ENCODE data around the gene RBMS2. TPM values are rescaled to one million over a fixed set of nuclear protein-coding genes. Genes with fewer than 3 reads are reported as not detected.
A peak's percentile ranks its signal among the peaks of the same experiment; 100 is the strongest.

RBMS2 gene
- total RNA-seq, 1 donor from 2014 or later, result 111 TPM

- H3K4me3 ChIP-seq (ENCODE audit: insufficient read depth, low read depth, low read length), result peak overlapping the region; percentile 90
- Mint-ChIP-seq H3K36me3 (ENCODE audit: low read depth, unreplicated experiment) (no peaks in the 10 kb centered on the region), H3K27ac (ENCODE audit: unreplicated experiment) (peak overlapping the region; percentile 77), H3K27me3 (ENCODE audit: low read depth, unreplicated experiment) (no peaks in the 10 kb centered on the region), H3K4me3 (ENCODE audit: unreplicated experiment) (peak overlapping the region; percentile 89), H3K9me3 (ENCODE audit: unreplicated experiment) (no peaks in the 10 kb centered on the region), H3K4me1 (ENCODE audit: low read depth, unreplicated experiment) (peaks cover 18% of the 10 kb centered on the region)
- H3K4me2 ChIP-seq (ENCODE audit: low read length), result peak overlapping the region; percentile 95
- no peaks in the 10 kb centered on the region for H4K20me1 ChIP-seq (ENCODE audit: insufficient read depth, low read length)
- H3K79me2 ChIP-seq (ENCODE audit: insufficient read depth, low read length), result peaks cover 42% of the 10 kb centered on the region
- H3K36me3 ChIP-seq (ENCODE audit: insufficient read depth, low read length), result no peaks in the 10 kb centered on the region
- H3K27ac ChIP-seq (ENCODE audit: low read depth, low read length), result peak overlapping the region; percentile 60
- FAIRE-seq (no peak), DNase-seq (ENCODE audit: low read depth) (no peak)
- no peaks in the 10 kb centered on the region for H3K27me3 ChIP-seq (ENCODE audit: insufficient read depth, low read length)
- no peaks in the 10 kb centered on the region for H3K9me3 ChIP-seq (ENCODE audit: insufficient read depth, low read depth, low read length)
- peak overlapping the region; percentile 96 for H3K9ac ChIP-seq (ENCODE audit: low read length)
- peaks cover 6% of the 10 kb centered on the region for H3K4me1 ChIP-seq (ENCODE audit: insufficient read depth, low read length)
- peak overlapping the region; percentile 54 for H2AFZ ChIP-seq (ENCODE audit: low read depth, low read length)
- TF ChIP-seq CTCF (IDR thresholded peaks at IDR 0.05; ENCODE audit: insufficient read depth, low read depth, low read length), result no peak
- TF ChIP-seq EZH2 (IDR thresholded peaks at IDR 0.05; ENCODE audit: insufficient read depth, low read length), result no peak
Observed at GRCh38 chr12:56521209-56521589, 421 bp upstream of the RBMS2 start.

GRCh38 chr12:56522411-56523193, 982 bp downstream of the RBMS2 start:
- FAIRE-seq (peak; percentile 82), DNase-seq (ENCODE audit: low read depth) (peak; percentile 60)
- Histone ChIP-seq H4K20me1 (ENCODE audit: insufficient read depth, low read length) (no peaks in the 10 kb centered on the region), H3K4me3 (ENCODE audit: insufficient read depth, low read depth, low read length) (peak overlapping the region; percentile 90), H3K4me1 (ENCODE audit: insufficient read depth, low read length) (peaks cover 15% of the 10 kb centered on the region), H2AFZ (ENCODE audit: low read depth, low read length) (peak overlapping the region; percentile 35), H3K27me3 (ENCODE audit: insufficient read depth, low read length) (no peaks in the 10 kb centered on the region), H3K27ac (ENCODE audit: low read depth, low read length) (peak overlapping the region; percentile 82), H3K79me2 (ENCODE audit: insufficient read depth, low read length) (peaks cover 51% of the 10 kb centered on the region), H3K9ac (ENCODE audit: low read length) (peak overlapping the region; percentile 96), H3K4me2 (ENCODE audit: low read length) (peak overlapping the region; percentile 95), H3K9me3 (ENCODE audit: insufficient read depth, low read depth, low read length) (no peaks in the 10 kb centered on the region), H3K36me3 (ENCODE audit: insufficient read depth, low read length) (no peaks in the 10 kb centered on the region)
- Mint-ChIP-seq H3K4me1 (ENCODE audit: low read depth, unreplicated experiment) (peaks cover 25% of the 10 kb centered on the region), H3K27me3 (ENCODE audit: low read depth, unreplicated experiment) (no peaks in the 10 kb centered on the region), H3K27ac (ENCODE audit: unreplicated experiment) (peak overlapping the region; percentile 77), H3K36me3 (ENCODE audit: low read depth, unreplicated experiment) (no peaks in the 10 kb centered on the region), H3K4me3 (ENCODE audit: unreplicated experiment) (peak overlapping the region; percentile 89), H3K9me3 (ENCODE audit: unreplicated experiment) (no peaks in the 10 kb centered on the region)
- TF ChIP-seq CTCF (IDR thresholded peaks at IDR 0.05; ENCODE audit: insufficient read depth, low read depth, low read length), result no peak
- no peak for TF ChIP-seq EZH2 (IDR thresholded peaks at IDR 0.05; ENCODE audit: insufficient read depth, low read length)

- Histone ChIP-seq H3K27ac (ENCODE audit: low read depth, low read length) (no peak overlapping the region), H3K27me3 (ENCODE audit: insufficient read depth, low read length) (no peaks in the 10 kb centered on the region), H3K9me3 (ENCODE audit: insufficient read depth, low read depth, low read length) (no peaks in the 10 kb centered on the region), H3K36me3 (ENCODE audit: insufficient read depth, low read length) (no peaks in the 10 kb centered on the region), H3K4me2 (ENCODE audit: low read length) (no peak overlapping the region), H4K20me1 (ENCODE audit: insufficient read depth, low read length) (peaks cover 21% of the 10 kb centered on the region), H3K9ac (ENCODE audit: low read length) (no peak overlapping the region), H3K79me2 (ENCODE audit: insufficient read depth, low read length) (peaks cover 93% of the 10 kb centered on the region), H3K4me1 (ENCODE audit: insufficient read depth, low read length) (peaks cover 9% of the 10 kb centered on the region), H3K4me3 (ENCODE audit: insufficient read depth, low read depth, low read length) (no peak overlapping the region), H2AFZ (ENCODE audit: low read depth, low read length) (no peak overlapping the region)
- Mint-ChIP-seq H3K4me1 (ENCODE audit: low read depth, unreplicated experiment) (peaks cover 30% of the 10 kb centered on the region), H3K9me3 (ENCODE audit: unreplicated experiment) (no peaks in the 10 kb centered on the region), H3K27me3 (ENCODE audit: low read depth, unreplicated experiment) (no peaks in the 10 kb centered on the region), H3K4me3 (ENCODE audit: unreplicated experiment) (no peak overlapping the region), H3K27ac (ENCODE audit: unreplicated experiment) (no peak overlapping the region), H3K36me3 (ENCODE audit: low read depth, unreplicated experiment) (peaks cover 4% of the 10 kb centered on the region)
- FAIRE-seq, result no peak
- TF ChIP-seq CTCF (IDR thresholded peaks at IDR 0.05; ENCODE audit: insufficient read depth, low read depth, low read length) (no peak), EZH2 (IDR thresholded peaks at IDR 0.05; ENCODE audit: insufficient read depth, low read length) (no peak)
- DNase-seq (ENCODE audit: low read depth), result peak; percentile 8
Observed at GRCh38 chr12:56528846-56529245, 7.2 kb downstream of the RBMS2 start.

Measured in astrocyte (in vitro differentiated cells and primary cell).